Mammary epithelial cell (primary cell): Measurements from ENCODE around the gene PRELID3B.

Experiments used
- CTCF ChIP-seq, 2 donors: IDR thresholded peaks in 1 of 2; conservative IDR thresholded peaks in 1 of 2; 2 replicates each; pipeline ENCODE4 v1.5.1; 2011 to 2012; ENCODE audit warnings: inconsistent platforms in 2 of 2, low read length in 2 of 2, mild to moderate bottlenecking in 2 of 2, control low read depth in 1 of 2, low read depth in 1 of 2; ENCODE audit not compliant: insufficient read depth in 1 of 2; ENCODE audit errors: extremely low read depth in 1 of 2
- EZH2 ChIP-seq: IDR thresholded peaks from 2 replicates; pipeline ENCODE4 v1.6.1; 2012; ENCODE audit warnings: low read length, inconsistent platforms, borderline replicate concordance

- TF ChIP-seq CTCF (conservative IDR thresholded peaks at IDR 0.05 in 1 of 2, IDR thresholded peaks at IDR 0.05 in 1 of 2; ENCODE audit: extremely low read depth in 1 of 2, insufficient read depth in 1 of 2, low read depth in 1 of 2, low read length in 2 of 2) (no peak), EZH2 (no peak)
Measured at GRCh38 chr20:59081036-59081435, 38.5 kb upstream of the PRELID3B start.
